Right lung (tissue), 5 donors: ENCODE data around the gene AHCTF1. TPM values are rescaled to one million over a fixed set of nuclear protein-coding genes. Genes with fewer than 3 reads are reported as not detected.
A peak's percentile ranks its signal among the peaks of the same experiment; 100 is the strongest.

Source experiments
- DNase-seq, 2 donors: peaks; one replicate each; pipeline ENCODE4 v3.0.0-alpha.2; 2013
- polyA plus RNA-seq, 5 donors: library from polyadenylated mRNA; unstranded; fragments of 120-200 nt; gene quantifications; one replicate each; pipeline versions ENCODE4 v1.2.1 to v1.2.3, GENCODE V29; 2013; ENCODE audit warnings: inconsistent platforms in 1 of 5, low replicate concordance in 1 of 5; ENCODE audit not compliant: insufficient read length in 5 of 5, insufficient read depth in 1 of 5

AHCTF1 gene
- polyA plus RNA-seq, 5 donors: 38.9 to 54.3 (median 49.5) TPM

DNA sequence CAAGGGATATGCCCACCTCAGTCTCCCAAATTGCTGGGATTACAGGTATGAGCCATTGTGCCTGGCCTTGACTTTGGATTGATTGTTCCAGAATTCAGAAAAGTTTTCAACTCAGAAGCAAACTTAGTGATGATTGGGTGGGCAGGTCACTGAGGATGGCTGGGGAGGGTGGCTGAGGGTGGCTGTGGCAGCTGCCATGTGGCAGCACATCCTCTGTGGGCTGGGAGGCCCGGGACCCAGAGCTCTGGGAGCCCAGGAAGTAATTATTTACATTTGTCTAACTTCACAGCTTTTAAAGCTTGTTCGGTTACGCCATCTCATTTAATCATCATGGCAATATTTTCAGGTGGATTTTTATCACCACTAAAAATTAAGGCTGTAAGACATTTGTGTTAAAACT is 131.4 kb downstream of the AHCTF1 start:
- DNase-seq: no peak

DNA sequence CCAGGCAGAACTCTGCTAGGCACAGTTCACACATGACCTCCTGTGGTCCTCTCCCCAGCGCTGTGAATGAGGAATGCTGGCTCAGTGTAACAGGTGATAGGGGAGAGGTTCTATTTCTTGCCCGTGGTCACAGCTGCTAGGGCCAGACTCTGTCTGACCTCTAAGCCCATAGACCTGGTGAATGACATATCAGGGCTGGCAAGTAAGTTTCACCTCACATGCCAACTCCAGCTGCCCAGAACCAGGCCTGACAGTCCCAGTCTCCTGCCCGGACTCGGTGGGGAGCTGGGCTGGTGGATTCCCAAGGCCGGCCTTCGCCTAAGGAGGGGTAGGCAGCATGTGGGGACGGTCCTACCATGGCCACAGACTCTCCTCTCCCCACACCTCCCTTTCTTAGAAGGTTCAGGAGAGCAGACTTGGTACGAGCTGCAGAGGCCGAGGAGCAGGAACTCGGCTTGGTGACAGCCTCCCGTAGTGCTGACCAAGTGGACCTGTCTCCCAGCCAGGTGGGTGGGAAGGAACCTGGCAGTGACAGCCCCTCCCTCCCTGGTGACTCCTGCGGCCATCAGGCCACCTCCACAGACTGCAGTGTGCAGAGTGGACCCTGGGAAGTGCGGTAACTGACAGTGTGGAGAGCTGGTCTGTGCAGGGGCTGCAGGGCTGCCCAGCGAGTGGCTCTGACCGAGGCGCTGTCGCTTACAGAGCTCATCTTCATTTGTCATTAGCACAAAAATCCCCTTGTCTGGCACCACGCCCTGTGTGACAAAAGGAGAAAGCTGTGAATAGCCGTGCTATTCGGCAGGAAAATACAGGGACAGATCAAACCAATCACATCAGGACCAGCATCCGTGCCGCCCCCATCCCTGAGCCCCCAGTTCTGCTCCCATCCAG is 132.9 kb downstream of the AHCTF1 start:
- no peak for DNase-seq

DNA sequence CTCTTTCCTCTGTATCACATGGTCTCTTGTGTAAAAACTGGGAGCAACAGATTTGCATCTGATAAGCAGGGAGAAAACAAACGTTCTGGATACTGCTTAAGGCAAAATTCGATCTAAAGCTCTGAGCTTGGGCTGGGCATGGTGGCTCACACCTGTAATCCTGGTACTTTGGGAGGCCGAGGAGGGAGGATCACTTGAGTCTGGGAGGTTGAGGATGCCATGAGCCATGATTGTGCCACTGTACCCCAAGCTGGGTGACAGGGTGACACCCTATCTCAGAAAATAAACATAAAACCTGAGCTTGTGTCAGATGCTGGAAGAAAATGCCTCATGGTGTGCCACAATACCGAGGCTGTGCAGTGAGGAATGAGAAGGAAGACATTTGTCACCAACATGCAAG is 133.6 kb downstream of the AHCTF1 start:
- no peak for DNase-seq

DNA sequence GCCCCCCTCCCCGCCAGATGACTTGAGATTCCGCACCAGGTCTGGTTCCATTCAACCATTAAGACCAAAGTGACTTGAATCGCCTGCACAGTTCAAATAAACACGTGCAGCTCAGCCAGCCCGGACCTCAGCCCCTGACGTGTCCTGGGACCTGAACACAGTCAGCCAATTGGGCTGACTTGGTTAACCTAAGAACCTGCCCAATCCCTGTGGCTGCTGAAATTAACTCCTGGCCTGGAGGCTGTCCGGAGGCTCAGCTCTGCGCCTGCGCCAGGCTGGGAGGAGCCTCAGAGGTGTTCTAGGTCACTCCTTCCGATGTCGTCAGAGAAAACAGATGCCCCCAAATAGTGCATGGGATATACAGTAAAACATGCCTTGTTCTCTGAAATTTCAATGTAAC is 134.2 kb downstream of the AHCTF1 start:
- no peak for DNase-seq

DNA sequence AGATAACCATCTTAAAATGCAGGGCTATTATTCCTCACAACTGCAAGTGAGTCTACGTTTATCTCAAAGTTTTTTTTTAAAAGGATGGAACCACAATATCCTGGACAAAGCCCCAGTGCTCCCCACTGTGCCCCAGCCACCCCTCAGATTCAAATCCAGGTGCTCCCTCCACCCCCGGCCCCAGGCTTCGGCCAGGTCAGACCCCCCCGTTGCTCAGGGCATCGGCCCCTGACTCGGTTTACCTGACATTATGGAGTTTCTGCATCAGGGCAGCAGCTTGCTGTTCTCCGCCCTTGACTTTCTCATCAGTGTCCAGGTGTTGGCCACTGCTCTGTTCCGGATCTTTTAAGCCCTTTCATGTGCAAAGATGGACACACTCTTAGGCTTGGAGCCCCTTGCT is 134.6 kb downstream of the AHCTF1 start:
- DNase-seq: no peak

DNA sequence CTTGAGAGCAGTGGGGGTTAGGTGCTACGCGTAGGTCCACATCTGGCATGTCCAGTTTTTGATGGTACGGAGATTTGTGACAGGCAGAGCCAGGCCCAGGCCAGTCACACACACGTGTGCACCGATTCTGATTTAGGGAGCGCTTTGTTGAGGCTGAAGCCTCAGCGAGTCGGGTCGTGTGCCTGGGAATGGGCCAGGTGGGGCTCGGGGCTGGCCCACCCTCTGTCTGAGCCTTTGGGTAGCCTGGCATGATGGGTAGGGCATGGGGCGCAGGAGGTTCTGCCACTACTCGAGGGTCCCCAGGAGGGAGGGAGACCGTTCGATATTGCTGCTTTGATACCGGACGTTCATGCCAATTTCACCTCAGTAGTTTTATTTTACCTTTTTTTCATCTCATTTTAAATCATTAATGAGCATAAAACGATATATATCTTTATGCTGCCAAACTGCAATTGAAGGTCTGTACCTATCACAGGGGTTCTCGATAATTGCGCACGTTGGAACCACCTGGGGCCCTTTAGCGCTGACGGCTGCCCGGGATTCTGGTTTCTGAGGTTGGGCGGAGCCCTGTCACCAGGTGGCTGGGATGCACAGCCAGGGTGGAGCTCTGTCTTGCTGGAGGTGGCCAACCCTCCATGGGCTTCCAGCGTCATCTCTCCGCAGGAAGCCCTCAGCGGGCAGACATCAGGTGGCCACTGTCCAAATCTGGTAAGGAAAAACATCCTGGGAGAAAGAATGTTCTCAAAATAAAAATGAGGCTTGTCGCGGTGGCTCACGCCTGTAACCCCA is 135.6 kb downstream of the AHCTF1 start:
- DNase-seq: no peak

DNA sequence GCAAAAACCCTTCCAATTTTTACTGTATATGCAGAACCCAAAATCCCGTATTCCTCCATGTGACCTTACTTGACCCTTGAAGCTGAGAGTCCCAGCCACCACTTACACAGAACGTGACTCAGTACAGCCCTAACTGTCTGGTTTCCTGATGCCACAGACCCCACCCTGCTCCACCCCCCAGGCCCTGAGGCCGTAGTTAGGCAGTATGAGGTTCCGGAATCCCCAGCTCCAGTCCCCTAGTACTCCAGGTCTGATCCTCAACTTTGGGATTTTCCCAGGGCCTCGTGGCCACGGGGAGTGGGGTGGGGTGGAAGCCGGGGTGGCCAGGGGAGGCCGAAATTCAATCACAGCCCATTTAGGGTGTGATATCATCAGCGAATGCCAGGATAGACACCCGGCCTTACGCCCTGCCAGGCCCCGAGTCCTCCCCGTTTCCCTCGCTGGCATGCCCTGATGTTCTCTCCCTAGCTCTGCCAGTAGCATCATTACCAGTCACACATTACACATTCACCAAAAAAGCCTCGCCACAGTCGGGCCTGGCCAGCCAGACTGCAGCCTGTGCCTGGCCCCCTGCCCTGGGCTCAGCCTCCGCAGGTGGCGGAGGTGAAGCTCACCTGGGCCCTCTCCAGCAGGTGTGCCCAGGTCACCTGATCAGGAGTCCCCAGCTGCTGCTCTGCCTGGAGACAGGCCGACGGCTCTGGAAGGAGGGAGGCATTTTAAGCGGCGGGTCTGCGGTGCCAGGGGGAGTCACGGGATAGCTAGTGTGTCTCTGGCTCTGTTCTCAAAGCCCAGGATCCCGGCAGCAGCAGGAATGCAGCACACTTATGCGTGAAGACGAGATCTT is 136.7 kb downstream of the AHCTF1 start:
- DNase-seq: no peak

DNA sequence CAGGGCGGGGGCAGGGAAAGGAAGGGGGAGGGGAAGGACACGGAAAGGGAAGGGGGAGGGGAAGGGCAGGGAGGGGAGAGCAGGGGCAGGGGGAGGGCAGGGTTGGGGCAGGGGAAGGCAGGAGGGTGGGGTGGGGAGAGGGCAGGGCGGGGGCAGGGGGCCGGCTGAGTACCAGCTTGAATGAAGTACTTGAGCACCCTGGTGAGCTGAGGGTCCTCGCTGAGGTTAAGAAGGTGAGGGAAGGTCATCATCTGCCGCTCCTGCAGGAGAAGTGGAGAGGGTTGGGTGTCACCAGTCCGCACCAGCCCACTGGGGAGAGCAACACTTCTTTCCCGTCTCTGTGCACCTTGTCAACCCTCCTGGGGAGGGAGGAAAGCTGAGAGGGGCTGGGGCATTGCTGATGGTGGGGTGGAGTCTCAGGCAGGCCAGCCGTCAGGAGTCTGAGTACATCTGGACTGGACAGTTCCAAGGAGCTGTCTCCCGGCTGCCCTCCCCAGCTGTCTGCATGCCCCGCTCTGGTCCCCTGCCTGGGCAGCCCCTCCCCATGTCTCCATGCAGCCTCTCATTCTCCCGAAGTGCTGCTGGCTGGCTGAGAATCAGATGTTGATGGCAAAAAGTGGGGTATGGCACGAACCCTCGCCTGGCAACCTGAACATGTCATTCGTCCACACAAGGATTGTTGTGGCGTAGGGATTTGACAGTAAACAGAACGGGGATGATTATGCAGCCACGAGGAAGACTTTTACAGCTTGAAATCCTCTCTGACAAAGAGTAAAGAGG is 137.5 kb downstream of the AHCTF1 start:
- peak; percentile 35 to 42 for DNase-seq

DNA sequence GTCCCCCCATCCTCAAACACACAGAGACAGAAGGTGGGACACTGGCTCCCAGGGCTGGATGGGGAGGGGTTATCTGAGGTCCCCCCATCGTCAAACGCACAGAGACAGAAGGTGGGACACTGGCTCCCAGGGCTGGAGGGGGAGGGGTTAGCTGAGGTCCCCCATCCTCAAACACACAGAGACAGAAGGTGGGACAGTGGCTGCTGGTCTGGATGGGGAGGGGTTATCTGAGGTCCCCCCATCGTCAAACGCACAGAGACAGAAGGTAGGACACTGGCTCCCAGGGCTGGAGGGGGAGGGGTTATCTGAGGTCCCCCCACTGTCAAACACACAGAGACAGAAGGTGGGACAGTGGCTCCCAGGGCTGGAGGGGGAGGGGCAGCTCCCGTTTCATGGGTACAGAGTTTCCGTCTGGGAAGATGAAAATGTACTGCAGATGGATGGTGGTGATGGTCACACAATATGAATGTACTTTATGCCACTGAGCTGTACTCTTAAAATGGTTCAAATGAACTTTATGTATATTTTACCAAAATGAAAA is 138.3 kb downstream of the AHCTF1 start:
- DNase-seq: no peak

DNA sequence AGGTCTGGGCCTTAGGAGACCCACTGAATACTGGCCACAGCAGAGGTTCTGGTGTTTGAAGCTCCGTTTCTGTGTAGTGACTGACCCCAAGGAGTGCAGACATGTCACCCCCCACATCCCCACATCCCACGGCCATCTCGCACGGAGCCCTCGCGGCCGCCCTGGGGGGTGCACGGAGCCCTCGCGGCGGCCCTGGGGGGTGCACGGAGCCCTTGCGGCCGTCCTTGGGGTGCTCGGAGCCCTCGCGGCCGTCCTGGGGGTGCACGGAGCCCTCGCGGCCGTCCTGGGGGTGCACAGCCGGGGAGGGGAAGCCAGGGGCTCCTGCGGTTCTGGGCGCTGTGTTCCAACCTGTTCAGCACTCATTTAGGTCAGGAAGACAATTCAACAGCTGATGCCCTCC is 139.1 kb downstream of the AHCTF1 start:
- no peak for DNase-seq

DNA sequence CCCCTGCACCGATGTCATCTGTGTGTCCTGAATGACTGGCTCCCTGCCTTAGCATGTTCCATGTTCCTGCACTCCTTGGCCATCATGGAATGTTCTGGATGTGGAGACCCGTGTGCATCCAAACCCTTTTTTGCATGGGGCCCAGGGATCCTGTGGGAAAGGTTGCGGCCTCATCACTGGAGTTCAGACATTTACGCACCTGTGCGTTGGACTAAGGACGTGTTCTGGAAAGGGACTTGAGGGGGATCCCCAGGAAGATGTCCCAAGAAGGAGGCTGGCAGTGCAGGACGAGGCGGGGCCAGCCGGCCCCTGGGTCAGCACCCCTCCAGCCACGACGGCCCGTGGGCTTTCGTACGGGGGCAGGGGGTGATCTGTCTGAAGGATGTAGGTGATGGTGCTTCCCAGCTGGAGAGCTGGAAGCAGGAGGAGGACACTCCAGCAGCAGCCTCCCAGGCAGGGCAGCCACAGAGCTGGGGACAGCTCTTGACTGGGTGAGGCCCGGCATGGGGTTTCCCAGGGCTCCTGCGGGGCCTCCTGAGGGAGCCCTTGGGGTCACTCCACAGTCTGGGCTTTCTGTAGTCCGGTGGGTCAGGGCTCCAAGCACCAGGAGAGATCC is 140.3 kb downstream of the AHCTF1 start:
- no peak for DNase-seq

DNA sequence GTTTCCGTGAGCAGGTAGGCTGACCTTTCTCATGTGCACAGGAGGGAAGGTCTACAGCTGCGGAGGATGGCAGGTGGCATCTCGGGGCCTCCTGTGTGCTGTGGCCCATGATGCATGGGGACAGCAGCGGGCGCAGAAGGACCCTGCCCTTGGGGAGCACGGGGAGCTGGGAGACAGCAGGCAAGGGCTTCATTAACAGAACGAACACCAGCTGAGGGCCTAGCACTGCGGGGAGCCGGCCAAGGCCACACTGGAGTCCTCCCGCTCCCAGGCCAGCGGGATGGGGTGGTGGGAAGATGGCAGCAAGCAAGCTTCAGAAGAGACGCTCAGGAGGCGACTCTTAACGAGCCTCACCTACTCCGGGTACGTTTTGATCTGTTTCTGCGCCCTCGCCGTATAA is 140.9 kb downstream of the AHCTF1 start:
- DNase-seq: no peak

DNA sequence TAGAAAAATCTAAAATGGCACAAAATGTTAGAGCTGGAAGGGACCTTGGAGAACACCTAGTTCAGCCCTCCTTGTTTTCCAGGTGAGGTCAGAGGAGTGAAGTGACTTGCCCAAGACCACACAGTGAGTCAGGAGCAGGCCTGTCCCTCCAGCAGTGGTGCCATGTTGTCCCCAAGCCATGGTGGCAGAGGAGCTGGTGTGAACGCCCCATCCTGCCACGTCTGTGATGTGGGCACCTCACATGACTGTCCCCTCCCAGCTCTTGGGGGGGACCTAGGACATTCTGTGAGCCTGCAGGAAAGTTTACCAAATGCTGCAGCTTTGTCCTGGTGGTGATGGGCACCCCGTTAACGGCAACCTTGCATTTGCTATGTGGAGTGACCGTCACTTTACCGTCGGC is 141.4 kb downstream of the AHCTF1 start:
- no peak for DNase-seq

DNA sequence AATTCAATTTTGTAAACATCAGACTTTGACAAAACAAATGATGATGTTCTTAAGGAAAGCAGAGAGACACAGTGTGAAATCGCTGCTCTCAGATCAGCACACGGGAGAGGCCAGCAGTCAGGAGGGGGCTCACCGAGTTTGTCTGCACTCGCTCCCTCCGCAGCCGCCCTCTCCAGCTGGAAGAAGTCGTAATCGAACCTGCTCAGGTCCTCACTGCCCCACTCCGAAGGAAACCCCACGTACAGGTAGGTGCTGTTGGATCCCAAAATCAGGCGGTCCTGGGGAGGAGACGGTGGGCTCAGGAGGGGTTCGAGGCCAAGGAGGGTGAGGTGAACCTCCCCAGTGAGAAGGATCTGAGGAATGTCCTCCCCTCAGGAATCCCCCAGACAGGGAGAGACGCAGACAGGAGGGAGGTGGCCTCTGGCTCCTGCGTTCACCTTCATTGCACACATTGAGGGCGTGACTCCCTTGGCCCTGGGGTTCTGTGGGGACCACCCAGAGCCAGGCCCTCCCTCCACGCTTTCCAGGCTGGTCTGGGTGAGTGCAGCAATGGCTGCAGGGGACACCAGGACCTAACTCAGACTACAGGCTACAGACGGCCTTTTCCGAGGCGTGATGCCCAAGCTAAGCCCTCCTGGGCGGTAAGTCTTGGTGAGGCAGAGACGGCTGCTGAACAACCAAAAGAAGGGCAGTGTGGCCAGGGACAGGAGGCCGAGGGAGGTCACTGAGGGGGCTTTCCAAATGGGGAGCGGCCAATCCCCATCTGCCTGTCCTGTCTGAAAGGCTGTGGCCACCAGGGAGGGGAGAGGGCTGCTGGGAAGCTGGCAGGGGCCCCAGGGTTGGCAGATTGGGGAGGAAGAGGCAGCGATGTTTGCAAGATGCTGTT is 142.1 kb downstream of the AHCTF1 start:
- no peak for DNase-seq

Other genes with a start within 250 kb of the AHCTF1 start
- 10 to 100 TPM; 40.2 to 46.7 (median 44.7) TPM for gene SCCPDH, start 207.5 kb downstream of the AHCTF1 start, polyA plus RNA-seq
- 1 to 10 TPM; 2.1 to 6.0 (median 4.0) TPM for gene ZNF695, start 76.1 kb upstream of the AHCTF1 start, polyA plus RNA-seq
- 1 to 10 TPM; 4.8 to 8.4 (median 5.5) TPM for gene ZNF670, start 146.9 kb upstream of the AHCTF1 start, polyA plus RNA-seq
- 10 to 100 TPM in 3 of 5 donors, 1 to 10 TPM in 2; 7.4 to 14.8 (median 10.7) TPM for gene ZNF669, start 172.4 kb upstream of the AHCTF1 start, polyA plus RNA-seq
- 10 to 100 TPM; 12.4 to 16.0 (median 14.7) TPM for gene ZNF124, start 240.1 kb upstream of the AHCTF1 start, polyA plus RNA-seq